ENCODE results near the gene WWC2.

The WWC2 gene

GRCh38 chr4:183360161-183360919 lies 261.3 kb downstream of the WWC2 start:
- peak; percentile 9 for DNase-seq

GRCh38 chr4:183362036-183362435 lies 263.0 kb downstream of the WWC2 start:
- no peak for DNase-seq

- DNase-seq: peak; percentile 8
These were observed 264.0 kb downstream of the WWC2 start for GRCh38 chr4:183362916-183363542.

- no peak for DNase-seq
These were observed 265.0 kb downstream of the WWC2 start for GRCh38 chr4:183364025-183364424.

- DNase-seq: no peak
These were observed 267.3 kb downstream of the WWC2 start for GRCh38 chr4:183366206-183366835.

GRCh38 chr4:183369073-183369472 lies 270.0 kb downstream of the WWC2 start:
- DNase-seq: no peak

All from OCI-M1 (cell line).